ENCODE measurements around the gene ARHGEF4. TPM values are rescaled to one million over a fixed set of nuclear protein-coding genes. Genes with fewer than 3 reads are reported as not detected.

Gene ARHGEF4
- polyA plus RNA-seq, 1 donor (not counting 4 experiments of a cell fraction or from before 2014, with no cell fraction given), result 22.6 TPM

GRCh38 chr2:130845505-130846085 lies 8.9 kb downstream of the ARHGEF4 start:
- H3K4me3 ChIP-seq (ENCODE audit: control insufficient read depth in 2 of 3, extremely low read depth in 1 of 3, insufficient read depth in 2 of 3, low read depth in 1 of 3, low read length in 3 of 3), result no peak overlapping the region
- FAIRE-seq, result no peak
- no peak overlapping the region for H3K27ac ChIP-seq (ENCODE audit: control insufficient read depth, insufficient read depth, low read length)
- DNase-seq (ENCODE audit: low read depth, low spot score), result no peak
- no peaks in the 10 kb centered on the region for H4K20me1 ChIP-seq (ENCODE audit: control insufficient read depth, extremely low read depth, insufficient read depth, low read length)
- H3K4me1 ChIP-seq (ENCODE audit: control insufficient read depth, extremely low read depth, insufficient read depth, low read length), result peaks cover 20% of the 10 kb centered on the region
- no peak overlapping the region for H2AFZ ChIP-seq (ENCODE audit: control insufficient read depth, low read length)
- H3K27me3 ChIP-seq (ENCODE audit: control insufficient read depth, extremely low read depth, insufficient read depth, low read length), result no peaks in the 10 kb centered on the region
- TF ChIP-seq EZH2 (IDR thresholded peaks at IDR 0.05; ENCODE audit: low read length) (no peak), CTCF (optimal IDR thresholded peaks at IDR 0.05 in 1 of 3, IDR thresholded peaks at IDR 0.05 in 1 of 3, conservative IDR thresholded peaks at IDR 0.05 in 1 of 3; ENCODE audit: extremely low read depth in 1 of 3, insufficient read depth in 2 of 3, low read length in 3 of 3) (no peak)
- no peaks in the 10 kb centered on the region for H3K9me3 ChIP-seq (ENCODE audit: control insufficient read depth, low read depth, low read length)
- H3K36me3 ChIP-seq (ENCODE audit: control insufficient read depth in 2 of 2, extremely low read depth in 1 of 2, insufficient read depth in 2 of 2, low read length in 2 of 2), result peaks cover 0 to 2% of the 10 kb centered on the region in 2 experiments
- dilution Hi-C loops (cut with MboI; ENCODE audit: extremely low pct_ligation_motif_present, low sequenced_read_pairs), result no loop called here
- H3K9me1 ChIP-seq (ENCODE audit: control insufficient read depth, extremely low read depth, insufficient read depth, low read length), result no peaks in the 10 kb centered on the region
- no peak overlapping the region for H3K4me2 ChIP-seq (ENCODE audit: control insufficient read depth, extremely low read depth, insufficient read depth, low read depth, low read length)
- H3K9ac ChIP-seq (ENCODE audit: control insufficient read depth, extremely low read depth, insufficient read depth, low read length), result no peak overlapping the region
- H3K79me2 ChIP-seq (ENCODE audit: control insufficient read depth, insufficient read depth, low read length), result peaks cover 39% of the 10 kb centered on the region

GRCh38 chr2:130846233-130846632 lies 9.5 kb downstream of the ARHGEF4 start:
- Histone ChIP-seq H3K79me2 (ENCODE audit: control insufficient read depth, insufficient read depth, low read length) (peaks cover 40% of the 10 kb centered on the region), H3K27me3 (ENCODE audit: control insufficient read depth, extremely low read depth, insufficient read depth, low read length) (no peaks in the 10 kb centered on the region), H3K27ac (ENCODE audit: control insufficient read depth, insufficient read depth, low read length) (no peak overlapping the region), H3K9me3 (ENCODE audit: control insufficient read depth, low read depth, low read length) (no peaks in the 10 kb centered on the region), H3K4me3 (ENCODE audit: control insufficient read depth in 2 of 3, extremely low read depth in 1 of 3, insufficient read depth in 2 of 3, low read depth in 1 of 3, low read length in 3 of 3) (no peak overlapping the region), H3K4me2 (ENCODE audit: control insufficient read depth, extremely low read depth, insufficient read depth, low read depth, low read length) (no peak overlapping the region), H3K9me1 (ENCODE audit: control insufficient read depth, extremely low read depth, insufficient read depth, low read length) (no peaks in the 10 kb centered on the region), H2AFZ (ENCODE audit: control insufficient read depth, low read length) (no peak overlapping the region), H3K4me1 (ENCODE audit: control insufficient read depth, extremely low read depth, insufficient read depth, low read length) (peaks cover 22% of the 10 kb centered on the region), H3K9ac (ENCODE audit: control insufficient read depth, extremely low read depth, insufficient read depth, low read length) (no peak overlapping the region), H3K36me3 (ENCODE audit: control insufficient read depth in 2 of 2, extremely low read depth in 1 of 2, insufficient read depth in 2 of 2, low read length in 2 of 2) (peaks cover 0 to 2% of the 10 kb centered on the region in 2 experiments), H4K20me1 (ENCODE audit: control insufficient read depth, extremely low read depth, insufficient read depth, low read length) (no peaks in the 10 kb centered on the region)
- TF ChIP-seq CTCF (optimal IDR thresholded peaks at IDR 0.05 in 1 of 3, IDR thresholded peaks at IDR 0.05 in 1 of 3, conservative IDR thresholded peaks at IDR 0.05 in 1 of 3; ENCODE audit: extremely low read depth in 1 of 3, insufficient read depth in 2 of 3, low read length in 3 of 3) (no peak), EZH2 (IDR thresholded peaks at IDR 0.05; ENCODE audit: low read length) (no peak)
- FAIRE-seq (no peak), DNase-seq (ENCODE audit: low read depth, low spot score) (no peak)
- dilution Hi-C loops (cut with MboI; ENCODE audit: extremely low pct_ligation_motif_present, low sequenced_read_pairs), result no loop called here

Measured in keratinocyte (primary cell).